Superior temporal gyrus (tissue), 1 donor: ENCODE results near the gene COMMD8.
"Not testable (repeated sequence)": the region's sequence is repeated elsewhere in the genome, so short reads cannot be mapped to it uniquely, and the experiment has no call there.

Experiments used
- DNase-seq: peaks from one replicate; pipeline ENCODE4 v3.0.0-alpha.2; 2016; ENCODE audit errors: extremely low spot score

COMMD8 gene

DNA sequence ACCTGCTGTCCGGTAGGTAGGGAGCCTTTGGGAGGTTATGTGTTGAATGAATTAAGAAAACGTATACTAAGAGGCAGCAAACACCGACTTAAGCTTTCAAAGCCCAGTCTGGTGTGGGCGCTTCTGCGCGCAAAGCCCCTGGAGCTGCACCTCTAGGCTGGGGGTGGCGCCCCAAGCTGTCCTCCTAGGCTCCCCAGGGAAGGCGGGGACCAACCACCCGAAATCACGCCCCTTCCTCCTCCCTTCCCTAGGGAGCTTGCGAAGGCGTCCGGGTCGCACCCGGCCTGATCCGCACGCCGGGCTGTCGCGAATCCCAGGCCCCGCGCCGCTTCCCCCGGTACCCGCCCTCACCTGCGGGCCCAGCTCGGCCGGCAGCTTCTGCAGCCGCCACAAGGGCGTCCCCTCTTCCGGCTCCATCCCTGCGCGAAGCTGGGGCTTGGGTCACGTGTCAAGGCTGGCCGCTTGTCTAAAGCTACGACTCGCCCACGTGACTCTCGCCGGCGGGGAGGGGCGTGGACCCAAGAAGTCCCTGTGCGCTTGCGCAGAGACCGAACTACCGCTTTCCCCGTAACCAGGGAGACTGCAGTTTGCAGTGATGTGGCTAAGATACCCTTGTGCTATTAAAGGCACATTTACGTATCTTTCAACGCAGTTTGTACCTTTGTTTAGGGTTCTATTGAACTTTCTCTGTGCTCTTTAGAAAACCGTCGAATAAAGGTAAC, at the start of gene COMMD8:
Gene COMMD8, minus strand, starts transcription at position 468 of the 722 bp plus-strand sequence. Its CDS starts 51 bp downstream, at position 417.
- peak; percentile 99 for DNase-seq

DNA sequence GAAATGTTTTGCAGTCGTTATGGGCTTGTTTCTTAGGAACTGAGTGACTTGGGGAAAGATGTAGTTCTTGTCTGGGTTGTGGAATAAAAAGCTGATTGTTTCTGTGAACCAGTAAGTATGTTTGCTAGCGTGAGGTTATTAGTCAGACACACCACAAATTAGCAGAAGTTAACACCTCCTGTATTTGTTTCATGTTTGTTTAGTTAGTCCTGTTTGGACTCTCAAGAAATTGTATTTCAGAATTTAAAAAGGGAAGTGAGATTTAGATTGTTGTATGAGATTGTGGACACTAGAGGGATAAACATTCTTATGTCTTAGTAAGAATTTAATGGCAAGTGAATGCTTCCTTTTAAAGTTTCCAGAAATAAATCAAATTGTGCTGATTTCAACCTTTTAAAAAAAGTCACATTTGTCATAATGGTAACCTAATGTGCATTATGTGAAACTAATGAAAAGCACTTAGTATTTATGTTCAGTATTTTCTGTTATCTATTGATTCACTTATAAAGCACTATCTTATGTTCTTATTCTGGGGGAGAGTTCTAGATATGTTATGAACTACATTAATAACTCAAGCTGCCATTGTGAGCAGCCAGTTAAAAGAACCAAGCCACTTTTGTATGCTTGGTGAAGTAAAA, 47.1 kb upstream of the COMMD8 start:
- DNase-seq: no peak

DNA sequence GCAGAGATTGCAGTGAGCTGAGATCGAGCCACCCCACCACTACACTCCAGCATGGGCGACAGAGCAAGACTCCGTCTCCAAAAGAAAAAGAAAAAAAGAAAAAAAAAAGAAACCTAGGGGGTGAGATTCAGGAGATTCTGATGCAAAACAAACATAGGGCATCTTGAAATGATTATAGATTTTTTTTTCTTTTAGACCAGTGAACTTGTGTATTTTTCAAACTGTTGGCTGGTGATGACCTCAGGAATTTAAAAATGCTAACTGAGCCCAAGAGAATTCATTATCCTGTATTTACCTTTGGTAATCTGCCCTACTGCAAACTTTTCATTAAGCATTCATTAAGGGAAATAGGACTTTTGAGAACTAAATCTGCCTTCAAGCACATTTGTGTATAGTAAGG, 42.2 kb upstream of the COMMD8 start:
- no peak for DNase-seq

DNA sequence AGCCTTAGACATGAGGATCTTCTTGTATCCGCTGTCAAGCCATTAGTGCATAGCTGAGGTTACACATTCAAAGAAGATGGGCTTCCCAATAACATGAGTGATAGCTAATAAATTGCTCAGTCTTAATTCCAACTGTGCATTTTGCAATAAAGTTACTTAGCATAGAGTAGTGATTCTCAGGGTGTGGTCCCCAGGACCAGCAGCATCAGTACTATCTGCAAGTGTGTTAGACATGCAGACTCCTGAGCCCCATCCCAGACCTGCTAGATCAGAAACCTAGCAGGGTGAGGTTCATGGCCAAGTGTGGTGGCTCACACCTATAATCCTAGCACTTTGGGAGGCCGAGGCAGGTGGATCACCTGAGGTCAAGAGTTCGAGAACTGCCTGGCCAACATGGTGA, 41.6 kb upstream of the COMMD8 start:
- no peak for DNase-seq

DNA sequence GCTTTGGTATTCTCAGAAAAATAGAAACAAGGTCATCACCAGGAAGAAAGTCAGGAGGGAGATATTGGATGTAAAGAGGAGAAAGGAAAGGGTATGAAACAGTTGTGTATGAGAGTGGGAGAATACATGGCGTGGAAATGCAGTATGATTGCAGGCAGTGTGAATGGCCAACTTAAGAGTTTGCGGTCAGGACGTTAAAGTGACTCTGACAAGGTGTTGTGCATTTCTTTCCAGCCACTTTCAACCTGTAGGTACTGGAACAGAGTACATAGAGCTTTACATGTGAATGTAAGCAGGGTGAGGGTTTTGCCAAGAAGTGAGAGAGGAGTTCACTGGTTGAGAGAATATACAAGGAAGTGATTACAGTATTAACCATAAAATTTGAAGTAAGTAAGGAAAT, 37.3 kb upstream of the COMMD8 start:
- DNase-seq: no peak

DNA sequence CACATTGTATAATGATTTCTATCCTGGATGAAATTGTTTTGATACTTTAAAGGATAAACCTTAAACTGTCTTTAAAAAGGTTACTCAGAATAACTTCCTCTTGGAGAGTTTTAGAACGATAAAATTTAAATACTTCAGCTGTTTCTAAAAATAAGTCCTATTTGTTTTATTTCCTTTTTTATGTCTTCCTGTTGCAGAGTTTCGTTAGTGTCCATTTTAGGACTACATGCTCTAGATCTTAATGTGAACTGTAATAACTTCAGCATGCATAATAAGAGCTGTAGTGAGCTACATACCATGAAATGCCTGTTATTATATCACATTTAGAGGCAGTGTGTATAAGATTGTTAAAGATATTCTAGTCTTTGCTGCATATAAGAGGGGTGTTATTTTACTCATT, 36.2 kb upstream of the COMMD8 start:
- DNase-seq: no peak

DNA sequence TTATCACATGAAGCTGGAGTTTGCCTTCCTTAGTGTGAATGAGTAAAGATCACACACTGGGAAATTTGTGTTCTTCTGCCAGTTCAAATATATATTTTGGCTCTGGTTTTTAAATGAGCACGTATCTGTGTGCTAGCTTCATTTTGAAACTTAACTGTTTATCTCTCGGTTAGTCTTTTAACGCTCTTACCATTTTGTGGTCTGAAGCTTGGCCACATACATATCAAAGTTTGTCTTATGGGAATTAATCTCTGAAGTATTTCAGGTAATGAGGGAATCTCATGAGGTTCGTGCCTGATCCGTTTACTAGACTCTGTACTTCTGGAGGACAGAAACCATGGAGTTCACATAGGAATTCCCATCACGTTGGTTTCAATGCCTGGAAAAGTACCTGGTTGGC, 35.4 kb upstream of the COMMD8 start:
- no peak for DNase-seq

DNA sequence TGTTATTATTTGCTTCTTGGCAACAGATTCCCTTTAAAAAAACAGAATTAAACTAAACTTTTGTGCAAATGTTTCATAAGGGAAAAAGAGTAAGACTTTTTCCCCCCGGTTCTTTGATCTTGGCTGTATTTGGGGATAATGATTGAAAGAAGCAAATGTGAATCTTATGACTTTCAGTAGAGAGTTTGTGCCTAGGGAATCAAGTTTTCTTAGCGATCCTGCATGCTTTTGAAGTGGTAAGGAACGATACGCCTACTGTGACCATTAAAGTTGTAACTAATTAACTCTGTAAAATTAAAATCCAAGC, 30.6 kb upstream of the COMMD8 start:
- no peak for DNase-seq

DNA sequence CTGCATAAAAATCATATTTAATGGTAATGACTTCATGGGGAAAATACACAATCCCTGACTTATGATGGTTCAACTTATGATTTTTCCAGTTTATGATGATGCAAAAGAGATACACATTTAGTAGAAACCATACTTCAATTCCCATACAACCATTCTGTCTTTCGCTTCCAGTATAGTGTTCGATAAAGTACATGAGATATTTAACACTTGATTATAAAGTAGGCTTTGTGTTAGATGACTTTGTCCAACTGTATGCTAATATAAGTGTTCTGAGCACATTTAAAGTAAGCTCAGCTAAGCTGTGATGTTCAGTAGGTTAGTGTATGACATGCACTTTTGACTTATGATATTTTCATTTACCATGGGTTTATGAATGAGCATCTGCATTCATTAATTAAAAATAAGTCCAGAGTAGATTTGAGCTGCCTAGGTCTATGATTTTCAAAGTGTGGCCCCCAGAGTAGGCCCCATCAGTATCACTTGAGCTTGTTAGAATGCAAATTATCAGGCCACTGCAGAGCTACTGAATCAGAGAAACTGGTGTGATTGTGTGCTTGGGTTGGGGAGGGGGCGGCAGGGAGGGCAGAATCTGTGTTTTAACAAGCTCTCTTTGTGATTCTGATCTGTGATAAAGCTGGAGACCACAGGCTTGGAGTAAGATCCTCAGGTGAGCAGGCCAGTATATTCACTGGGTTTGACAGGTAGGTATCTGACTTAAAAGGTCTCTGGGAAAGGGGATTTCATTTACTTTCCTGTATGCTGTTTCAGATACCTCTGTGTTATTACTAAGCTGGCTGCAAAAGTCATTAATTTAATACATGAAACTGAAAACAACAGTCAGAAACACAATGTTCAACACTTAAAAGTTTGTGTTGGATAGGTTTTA, 30.0 kb upstream of the COMMD8 start:
- DNase-seq: no peak

DNA sequence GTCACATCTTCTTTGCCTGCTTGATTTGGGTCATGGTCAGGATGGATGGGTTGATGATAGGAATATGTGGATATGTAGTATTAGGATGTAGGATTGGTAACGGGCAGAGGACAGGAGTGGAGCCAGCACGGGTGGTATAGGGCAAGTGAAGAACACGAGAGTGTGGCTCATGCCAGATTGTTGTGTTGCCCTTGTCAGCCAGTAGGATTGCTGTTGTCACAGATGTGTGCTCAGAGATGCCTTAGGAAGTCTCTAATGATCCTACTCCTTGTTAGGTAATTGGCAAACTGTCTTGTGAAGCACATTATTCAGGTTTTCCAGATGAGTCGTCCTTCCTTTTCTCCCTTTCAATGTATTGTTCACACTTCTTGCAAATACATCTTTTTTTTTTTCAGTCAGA, 27.0 kb upstream of the COMMD8 start:
- DNase-seq: no peak

DNA sequence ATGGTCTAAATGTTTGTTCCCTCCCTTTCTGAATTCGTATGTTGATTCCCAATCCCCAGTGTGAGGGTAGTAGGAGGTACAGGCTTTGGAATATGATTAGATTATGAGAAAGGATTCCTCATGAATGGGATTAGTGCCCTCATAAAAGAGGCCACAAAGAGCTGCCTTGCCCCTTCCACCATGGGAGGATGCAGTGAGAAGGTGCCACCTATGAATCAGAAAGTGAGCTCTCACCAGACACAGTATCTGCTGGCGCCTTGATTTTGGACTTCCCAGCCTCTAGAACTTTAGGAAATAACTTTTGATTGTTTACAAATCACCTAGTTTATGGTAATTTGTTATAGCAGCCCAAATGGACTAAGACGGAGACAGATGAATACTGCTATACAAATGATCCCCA, 25.2 kb upstream of the COMMD8 start:
- DNase-seq: no peak

DNA sequence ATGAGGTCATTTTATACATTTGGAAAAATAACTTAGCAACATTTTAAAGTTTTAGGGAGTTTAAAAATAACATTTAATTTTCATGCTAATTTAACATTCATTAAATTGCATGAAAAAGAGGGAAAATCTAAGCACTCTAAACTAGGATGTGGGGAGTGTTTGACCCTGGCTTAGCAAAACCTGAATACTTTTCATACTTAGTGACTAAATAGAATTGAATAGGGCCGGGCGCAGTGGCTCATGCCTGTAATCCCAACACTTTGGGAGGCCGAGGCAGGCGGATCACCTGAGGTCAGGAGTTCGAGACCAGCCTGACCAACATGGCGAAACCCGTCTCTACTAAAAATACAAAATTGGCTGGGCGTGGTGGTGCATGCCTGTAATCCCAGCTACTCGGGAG, 23.2 kb upstream of the COMMD8 start:
- DNase-seq: not testable (repeated sequence)

DNA sequence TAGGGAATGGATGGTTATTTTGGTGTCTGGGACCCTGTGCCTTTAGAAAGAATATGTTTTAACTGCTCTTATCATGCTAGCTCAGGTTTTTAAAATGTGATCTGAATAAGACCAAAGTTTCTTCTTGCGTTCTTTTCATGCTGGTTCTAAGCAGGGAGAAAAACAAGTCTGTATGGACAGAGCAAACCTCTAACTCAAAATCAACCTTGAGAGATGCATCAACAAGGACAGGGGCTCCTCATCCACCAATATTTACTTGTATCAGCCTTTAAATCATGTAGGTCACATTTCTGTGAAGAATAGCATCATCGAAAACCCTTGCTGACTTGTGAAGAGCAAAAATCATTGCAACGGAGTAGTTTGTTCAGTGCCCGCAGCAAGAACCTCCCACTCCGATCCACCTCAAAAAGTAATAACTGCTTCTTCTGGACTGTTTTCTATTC, 22.8 kb upstream of the COMMD8 start:
- DNase-seq: peak; percentile 61

DNA sequence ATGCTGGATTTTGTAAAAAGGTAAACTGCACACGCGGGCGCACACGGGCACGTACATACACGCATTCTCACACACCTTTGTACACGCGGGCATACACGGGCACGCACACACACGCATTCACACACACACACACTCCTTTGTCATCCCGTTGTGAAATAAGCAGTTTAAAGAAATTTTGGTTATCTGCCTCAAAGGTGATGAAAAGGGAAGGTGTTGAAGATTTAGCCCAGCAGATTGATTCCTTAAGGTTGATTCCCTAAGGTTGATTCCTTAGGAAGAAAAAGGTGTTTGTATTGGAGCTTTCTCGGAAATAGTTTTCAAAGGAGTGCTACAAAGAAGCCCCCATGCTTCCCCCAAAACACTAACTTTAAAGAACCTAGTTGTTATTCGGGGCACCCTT, 22.3 kb upstream of the COMMD8 start:
- DNase-seq: peak; percentile 59

DNA sequence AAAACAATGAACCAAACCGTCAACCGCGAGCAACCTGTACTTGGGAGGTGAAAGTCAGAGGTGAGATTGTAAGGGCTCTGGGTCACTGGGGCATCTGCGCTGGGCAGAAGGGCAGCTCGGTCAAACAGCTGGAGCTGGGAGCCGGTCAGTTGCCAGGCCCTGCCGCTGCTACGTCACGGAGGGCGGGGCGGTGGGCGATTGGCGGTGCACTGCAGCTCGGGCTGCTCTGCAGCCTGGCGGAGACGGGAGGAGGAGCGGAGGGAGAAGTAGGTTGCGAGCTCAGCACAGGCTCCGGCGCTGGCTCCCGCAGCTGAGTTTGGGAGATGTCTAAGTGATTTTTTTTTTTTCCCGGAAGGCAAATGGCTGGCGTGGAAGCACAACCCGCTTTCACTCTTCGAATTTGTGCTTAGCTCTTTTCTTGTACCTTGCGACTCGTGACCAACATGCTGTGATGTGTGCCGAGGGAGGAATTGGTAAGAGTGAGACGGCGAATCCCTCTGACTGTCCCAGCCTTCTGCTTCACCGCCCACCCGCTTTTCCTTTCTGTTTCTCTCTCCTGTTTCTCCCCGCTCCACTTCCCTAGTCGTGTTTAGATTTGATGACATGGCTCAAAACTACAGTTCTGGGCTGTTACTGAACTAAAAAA, 21.7 kb upstream of the COMMD8 start, which contains the start of gene ATP10D:
Gene ATP10D, plus strand, starts transcription at position 229 of the 646 bp plus-strand sequence. CDS start 27,266 bp downstream, outside the sequence.
- DNase-seq: peak; percentile 95

DNA sequence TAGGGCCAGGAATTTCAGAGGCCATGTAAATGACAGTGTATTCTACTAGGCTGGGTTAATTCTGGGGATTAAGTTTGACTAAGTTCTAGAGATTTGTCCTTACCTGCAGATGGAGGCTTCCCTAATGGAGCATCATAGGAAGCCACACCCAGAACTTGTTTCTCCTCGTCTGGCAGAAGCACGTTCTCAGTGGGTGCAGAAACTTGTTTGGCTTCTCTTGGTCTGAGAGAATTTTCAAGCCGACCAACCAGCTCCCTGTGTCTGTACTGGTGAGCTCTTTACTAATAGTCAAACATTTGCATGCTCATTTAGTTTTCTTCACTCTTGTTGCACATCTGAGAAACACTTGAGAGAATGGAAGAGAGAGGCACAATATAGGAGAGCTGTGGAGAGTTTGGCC, 20.7 kb upstream of the COMMD8 start:
- DNase-seq: no peak

DNA sequence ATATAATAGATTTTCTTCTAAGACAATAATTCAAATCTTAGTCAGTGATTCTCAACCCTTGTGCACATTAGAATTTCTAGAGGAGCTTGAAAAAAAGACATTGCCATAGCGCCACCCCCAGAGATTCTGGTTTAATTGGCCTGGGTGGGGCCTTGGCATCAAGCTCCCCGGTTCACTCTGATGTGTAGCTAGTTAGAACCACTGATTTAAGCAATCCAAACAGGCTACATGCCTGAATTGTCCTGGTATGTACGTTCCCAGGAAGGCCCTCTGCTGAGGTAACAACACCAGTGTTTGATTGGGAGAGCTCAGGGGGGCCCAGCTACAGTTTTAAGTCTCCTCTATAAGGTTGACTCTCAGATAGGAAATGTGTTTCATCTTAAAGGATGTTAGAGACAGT, 20.2 kb upstream of the COMMD8 start:
- DNase-seq: no peak

DNA sequence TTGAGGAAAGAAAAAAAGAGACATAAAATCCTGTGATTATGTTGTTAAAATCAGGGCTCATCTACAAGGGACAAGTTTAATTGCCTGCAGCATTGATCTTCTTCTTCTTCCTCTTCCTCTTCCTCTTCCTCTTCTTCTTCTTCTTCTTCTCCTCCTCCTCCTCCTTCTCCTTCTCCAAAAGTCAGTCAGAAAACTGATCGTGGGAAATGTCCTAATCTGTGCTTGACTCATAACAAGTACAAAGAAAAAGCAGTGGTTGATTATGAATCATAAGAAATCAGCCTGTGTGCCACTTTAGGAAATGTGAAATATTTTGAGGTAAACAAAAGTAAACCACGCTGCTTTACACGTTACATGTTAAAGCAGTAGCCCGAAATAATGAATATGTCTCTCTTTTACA, 18.8 kb upstream of the COMMD8 start:
- no peak for DNase-seq

DNA sequence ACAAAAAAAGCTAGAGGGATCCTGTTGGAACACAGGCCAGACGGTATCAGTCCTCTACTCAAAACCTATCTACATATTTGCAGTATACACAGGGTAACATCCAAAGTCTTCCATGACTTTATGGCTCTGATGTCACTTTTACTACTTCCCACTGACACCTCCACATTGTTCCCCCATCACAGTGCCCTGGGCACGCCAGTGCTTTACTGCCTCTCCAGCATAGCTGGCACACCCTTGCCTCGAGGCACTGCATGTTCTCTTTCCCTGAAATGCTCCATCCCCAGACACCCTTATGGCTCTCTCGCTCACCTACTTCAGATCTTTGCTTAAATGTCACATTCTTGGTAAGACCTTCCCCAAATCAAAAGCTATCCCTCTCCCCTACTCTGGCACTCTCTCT, 15.3 kb upstream of the COMMD8 start:
- DNase-seq: no peak

DNA sequence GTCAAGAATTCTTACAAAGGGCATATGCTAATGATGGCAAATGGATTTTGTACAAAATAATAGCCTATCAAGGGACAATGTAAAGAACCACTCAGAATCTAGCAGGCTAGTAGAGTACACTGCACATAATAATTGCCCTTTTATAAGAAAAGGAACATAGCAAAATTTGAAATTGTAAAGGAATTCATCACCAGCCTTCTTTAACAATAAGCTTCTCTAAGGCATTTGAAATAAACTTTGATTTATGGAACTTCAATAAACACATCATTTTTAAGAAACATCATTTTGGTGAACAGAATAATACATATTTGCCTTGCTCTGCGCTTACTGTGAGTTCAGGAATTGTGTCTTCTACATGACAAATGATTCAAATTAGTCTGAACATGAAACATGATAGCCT, 11.9 kb upstream of the COMMD8 start:
- DNase-seq: no peak

DNA sequence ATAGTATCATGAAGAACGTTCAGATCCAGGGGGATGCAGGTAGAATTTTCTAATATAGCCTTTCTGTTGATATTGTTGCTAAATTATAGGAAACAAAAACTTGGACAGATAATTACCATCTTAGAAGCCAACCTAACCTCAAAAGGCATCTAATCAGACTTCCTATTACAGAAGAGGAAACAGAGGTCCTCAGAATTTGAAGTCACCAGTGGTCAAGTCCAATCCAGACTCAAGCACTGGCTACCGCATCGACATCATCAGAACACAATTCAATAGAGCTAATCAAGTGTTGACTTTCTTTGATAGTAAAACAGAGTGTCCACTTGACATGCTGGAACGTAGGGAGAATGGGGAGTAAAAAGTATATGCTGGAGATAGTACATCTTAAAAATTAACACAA, 11.3 kb upstream of the COMMD8 start:
- DNase-seq: no peak

DNA sequence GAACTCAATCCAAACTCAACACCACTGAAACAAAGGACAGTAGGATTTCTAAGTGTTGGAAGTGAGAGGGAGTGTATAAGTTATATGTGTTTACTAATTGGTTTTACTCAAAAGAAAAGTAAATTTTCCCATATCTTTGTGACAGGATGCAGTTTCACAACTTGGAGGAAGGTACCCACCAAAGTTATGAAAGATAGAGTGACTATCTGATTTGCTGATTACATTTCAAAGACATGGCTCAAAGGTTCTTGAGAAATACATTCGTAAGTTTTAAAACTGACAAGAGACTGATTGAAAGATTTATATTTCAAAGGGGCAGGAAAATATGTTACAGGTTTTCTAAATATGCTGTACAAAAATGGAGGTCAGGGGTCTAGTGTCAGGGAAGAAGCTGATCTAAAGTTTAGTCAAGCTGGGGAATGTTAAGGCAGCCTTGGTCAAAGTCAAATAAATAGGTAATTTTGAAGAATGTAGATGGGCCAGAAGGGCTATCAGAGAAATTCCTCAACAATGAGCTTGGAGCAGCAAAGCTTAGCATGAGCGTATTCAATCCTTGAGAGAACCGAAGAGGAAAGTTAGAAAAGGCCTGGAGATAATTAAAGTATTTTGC, 9.7 kb upstream of the COMMD8 start:
- no peak for DNase-seq
